Transverse colon (tissue), 4 donors: ENCODE measurements around the gene SMC4. TPM values are rescaled to one million over a fixed set of nuclear protein-coding genes. Genes with fewer than 3 reads are reported as not detected.

Experiments
- DNase-seq: peaks from one replicate; pipeline ENCODE4 v3.0.0-alpha.2; 2019
- H3K27ac ChIP-seq, 4 donors: fragments of 200-600 bp; sonication (generic); 2 replicates each; pipeline ENCODE4 v1.5.1; 2016 to 2018; ENCODE audit warnings: inconsistent platforms in 4 of 4
- H3K27me3 ChIP-seq: fragments of 200-600 bp; sonication (generic); 2 replicates; pipeline ENCODE4 v1.5.1; 2017; ENCODE audit warnings: inconsistent platforms
- H3K36me3 ChIP-seq, 4 donors: fragments of 200-600 bp; sonication (generic); 2 replicates each; pipeline ENCODE4 v1.5.1; 2017 to 2019; ENCODE audit warnings: inconsistent platforms in 4 of 4
- H3K4me1 ChIP-seq, 4 donors: fragments of 200-600 bp; sonication (generic); 2 replicates each; pipeline ENCODE4 v1.5.1; 2017 to 2020; ENCODE audit warnings: inconsistent platforms in 4 of 4
- H3K4me3 ChIP-seq, 4 donors: fragments of 200-600 bp; sonication (generic); 1 replicate in 1 of 4; 2 replicates in 3 of 4; pipeline versions ENCODE4 v1.5.1 to v1.6.1; 2017 to 2019; ENCODE audit warnings: inconsistent platforms in 4 of 4
- H3K9me3 ChIP-seq, 2 donors: fragments of 200-600 bp; sonication (generic); 2 replicates each; pipeline ENCODE4 v1.5.1; 2017 to 2019; ENCODE audit warnings: inconsistent platforms in 2 of 2
- CTCF ChIP-seq, 5 experiments: fragments of 200-600 bp in 3 of 5; fragments of 450-650 bp in 2 of 5; sonication (generic) in 3 of 5; IDR thresholded peaks; 1 replicate in 2 of 5; 2 replicates in 3 of 5; pipeline ENCODE4 v1.5.1; 2016 to 2017; ENCODE audit warnings: antibody characterized with exemption in 5 of 5, inconsistent platforms in 3 of 5, mild to moderate bottlenecking in 2 of 5, moderate library complexity in 1 of 5
- EP300 ChIP-seq: sonication (generic); formaldehyde crosslinking; IDR thresholded peaks from one replicate; pipeline ENCODE4 v1.6.1; 2017; ENCODE audit warnings: antibody characterized with exemption, low read depth
- POLR2A ChIP-seq: fragments of 450-650 bp; IDR thresholded peaks from one replicate; pipeline ENCODE4 v1.6.1; 2016; ENCODE audit warnings: antibody characterized with exemption, mild to moderate bottlenecking, moderate library complexity
- POLR2AphosphoS5 ChIP-seq, 3 donors: sonication (generic); formaldehyde crosslinking; IDR thresholded peaks; one replicate each; pipeline ENCODE4 v1.6.1; 2016; ENCODE audit warnings: antibody characterized with exemption in 3 of 3
- WGBS, 2 donors: methylation state at CpG; one replicate each; pipeline ENCODE4 v1.1.5; 2018; ENCODE audit warnings: low coverage in 1 of 2; 5-methylcytosine and 5-hydroxymethylcytosine counted together
- in situ Hi-C, 4 donors: fragments of 200-750 bp; cut with MboI; loops; one replicate each; pipeline versions ENCODE4 v1.15.0 to v1.15.1; 2017; ENCODE audit warnings: low sequenced_read_pairs in 3 of 4, low pct_ligation_motif_present in 1 of 4, low pct_unique_long_range_greater_than_20kb in 1 of 4
- intact Hi-C: fragments of 100-400 bp; cut with DNase I; formaldehyde crosslinking; loops from one replicate; pipeline ENCODE4 v1.15.1; 2023; ENCODE audit warnings: low total_unique reads
- small RNA-seq, 4 donors: library from RNA; depleted of rRNA; stranded (forward); fragments of <200 nt; gene quantifications; one replicate each; pipeline ENCODE3, GENCODE V24; 2016
- total RNA-seq, 4 donors: library from RNA; depleted of rRNA; stranded (reverse); fragments of >200 nt; gene quantifications; one replicate each; pipeline ENCODE4 v1.1.0, GENCODE V29; 2016

The SMC4 gene
- total RNA-seq, 4 donors from 2014 or later = 29.4 to 263 (median 57.9) TPM

DNA sequence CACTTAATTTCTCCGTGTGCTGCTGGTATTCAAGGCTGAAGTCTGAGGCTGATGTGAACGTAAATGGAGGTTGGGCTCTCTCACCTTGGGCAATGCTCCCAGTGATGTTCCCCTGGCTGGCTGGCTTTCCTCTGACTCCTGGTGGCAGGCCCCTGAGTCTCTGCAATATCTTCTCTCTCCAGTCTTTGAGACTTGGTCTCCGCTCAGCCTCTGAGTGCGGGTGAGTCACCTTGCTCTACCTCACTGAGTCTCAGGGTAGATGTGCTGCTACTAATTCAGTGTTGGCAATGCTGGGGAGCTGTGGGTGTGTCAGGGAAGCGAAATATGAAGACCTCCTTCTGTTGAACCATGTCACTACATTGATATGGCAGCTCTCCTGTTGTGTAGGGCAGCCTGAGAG lies 81.5 kb downstream of the SMC4 start:
- Histone ChIP-seq H3K9me3 (no peaks in the 10 kb centered on the region), H3K36me3 (no peaks in the 10 kb centered on the region), H3K27me3 (no peaks in the 10 kb centered on the region), H3K27ac (no peak overlapping the region), H3K4me3 (no peak overlapping the region), H3K4me1 (peaks cover 0 to 2% (median 0%) of the 10 kb centered on the region in 4 donors)
- DNase-seq = no peak
- intact Hi-C loops (no loop called here), in situ Hi-C loops (no loop called here)
- TF ChIP-seq POLR2A = no peak
- no peak for TF ChIP-seq POLR2AphosphoS5 (IDR thresholded peaks at IDR 0.05)
- TF ChIP-seq CTCF (IDR thresholded peaks at IDR 0.05) = no peak
- no peak for TF ChIP-seq EP300
- WGBS, 2 donors = 87% methylated on average over 5 of the region's 5 CpGs; no CpG with 5 or more reads in 1 of the 2 donors

GRCh38 chr3:160481856-160482255 lies 82.4 kb downstream of the SMC4 start:
- Histone ChIP-seq H3K4me3 (no peak overlapping the region), H3K27ac (no peak overlapping the region), H3K4me1 (peaks cover 0 to 5% (median 0%) of the 10 kb centered on the region in 4 donors), H3K27me3 (no peaks in the 10 kb centered on the region), H3K9me3 (no peaks in the 10 kb centered on the region), H3K36me3 (no peaks in the 10 kb centered on the region)
- no peak for DNase-seq
- WGBS, 2 donors = 88 to 90% methylated on average over 6 of the region's 6 CpGs
- in situ Hi-C loops (no loop called here), intact Hi-C loops (no loop called here)
- no peak for TF ChIP-seq POLR2AphosphoS5 (IDR thresholded peaks at IDR 0.05)
- TF ChIP-seq CTCF (IDR thresholded peaks at IDR 0.05) = no peak

- Histone ChIP-seq H3K27me3 (no peaks in the 10 kb centered on the region), H3K36me3 (no peaks in the 10 kb centered on the region)
- WGBS, 2 donors = 86 to 93% methylated on average over 2 to 3 of the region's 3 CpGs
Measured at GRCh38 chr3:160482796-160483195, 83.3 kb downstream of the SMC4 start.

More at GRCh38 chr3:160482796-160483195, 83.3 kb downstream of the SMC4 start:
- no peak for TF ChIP-seq POLR2AphosphoS5 (IDR thresholded peaks at IDR 0.05)
- no peak for TF ChIP-seq CTCF (IDR thresholded peaks at IDR 0.05)
- no peak for TF ChIP-seq EP300
- TF ChIP-seq POLR2A = no peak
- peaks cover 0 to 5% (median 0%) of the 10 kb centered on the region in 4 donors for H3K4me1 ChIP-seq
- H3K4me3 ChIP-seq = no peak overlapping the region
- H3K27ac ChIP-seq = no peak overlapping the region
- DNase-seq = no peak
- intact Hi-C loops (no loop called here), in situ Hi-C loops (no loop called here)
- H3K9me3 ChIP-seq = no peaks in the 10 kb centered on the region

Small RNA genes within 50 kb of the gene (small RNA-seq; reads per million reads assigned to genes)
- gene MIR15B (5.6 to 17.1 (median 9.9) reads per million in 4 donors), gene MIR16-2 (1.1 to 4.9 (median 2.6) reads per million in 4 donors), gene RNU7-136P (0 reads per million in 4 donors)

Other genes starting within 250 kb of the SMC4 start
- 1 to 10 TPM in 3 of 4 donors, under 1 TPM in 1; 0.40 to 3.7 (median 1.8) TPM for gene C3orf80, start 174.2 kb upstream of the SMC4 start, total RNA-seq
- gene IFT80, start 425 bp upstream of the SMC4 start, total RNA-seq = 10 to 100 TPM in 3 of 4 donors, under 1 TPM in 1; 0.37 to 78.8 (median 19.7) TPM
- 10 to 100 TPM in 1 of 4 donors, 1 to 10 TPM in 2, not detected in 1; 1.9 to 10.9 (median 8.4) TPM for gene TRIM59, start 50.1 kb downstream of the SMC4 start, total RNA-seq
- gene KPNA4, start 165.9 kb downstream of the SMC4 start, total RNA-seq = 10 to 100 TPM; 13.8 to 29.7 (median 22.7) TPM